AG04449 (cell line): ENCODE measurements around the gene FMN2.

Source experiments
- CTCF ChIA-PET: fragments of 350-600 bp; formaldehyde crosslinking; extraction: SDS; loops from one replicate; lab custom pipeline; 2021; ENCODE audit warnings: antibody characterized with exemption; lab: Yijun Ruan, JAX
- POLR2A ChIA-PET: fragments of 400-600, 350-600 bp; formaldehyde crosslinking; extraction: SDS; loops from one replicate; lab custom pipeline; 2020; ENCODE audit warnings: antibody characterized with exemption, inconsistent platforms; lab: Yijun Ruan, JAX
- DNase-seq: peaks from one replicate; pipeline ENCODE4 v3.0.0-alpha.2; 2010; ENCODE audit warnings: low read depth, low spot score
- H3K4me3 ChIP-seq: 2 replicates; pipeline ENCODE4 v1.5.1; 2011; ENCODE audit warnings: low read depth, mild to moderate bottlenecking, control low read depth, low read length
- TF ChIP-seq, protein P1 (sequence below): IDR thresholded peaks from one replicate; pipeline ENCODE4 v1.5.1; 2011; ENCODE audit warnings: mild to moderate bottlenecking, moderate library complexity, low read length, control low read depth, inconsistent platforms; ENCODE audit not compliant: insufficient read depth; ENCODE audit errors: missing control alignments

The FMN2 gene

DNA sequence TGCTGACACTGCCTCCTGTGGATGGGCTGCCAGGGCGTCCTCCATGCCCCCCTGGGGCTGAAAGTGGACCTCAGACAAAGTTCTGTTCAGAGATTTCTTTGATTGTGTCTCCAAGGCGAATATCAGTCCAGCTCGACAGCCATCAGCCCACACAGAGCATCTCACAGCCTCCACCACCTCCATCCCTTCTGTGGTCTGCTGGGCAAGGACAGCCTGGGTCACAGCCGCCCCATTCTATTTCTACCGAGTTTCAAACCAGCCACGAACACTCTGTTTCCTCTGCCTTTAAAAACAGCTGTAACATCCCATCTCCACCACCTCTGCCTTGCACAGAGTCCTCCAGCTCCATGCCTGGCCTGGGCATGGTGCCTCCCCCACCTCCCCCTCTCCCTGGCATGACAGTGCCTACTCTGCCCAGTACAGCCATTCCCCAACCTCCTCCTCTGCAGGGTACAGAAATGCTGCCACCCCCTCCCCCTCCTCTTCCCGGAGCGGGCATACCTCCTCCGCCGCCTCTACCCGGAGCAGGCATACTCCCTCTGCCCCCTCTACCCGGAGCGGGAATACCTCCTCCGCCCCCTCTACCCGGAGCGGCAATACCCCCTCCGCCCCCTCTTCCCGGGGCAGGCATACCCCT is 115.5 kb downstream of the FMN2 start:
- no peak for DNase-seq
- TF ChIP-seq, protein P1, sequence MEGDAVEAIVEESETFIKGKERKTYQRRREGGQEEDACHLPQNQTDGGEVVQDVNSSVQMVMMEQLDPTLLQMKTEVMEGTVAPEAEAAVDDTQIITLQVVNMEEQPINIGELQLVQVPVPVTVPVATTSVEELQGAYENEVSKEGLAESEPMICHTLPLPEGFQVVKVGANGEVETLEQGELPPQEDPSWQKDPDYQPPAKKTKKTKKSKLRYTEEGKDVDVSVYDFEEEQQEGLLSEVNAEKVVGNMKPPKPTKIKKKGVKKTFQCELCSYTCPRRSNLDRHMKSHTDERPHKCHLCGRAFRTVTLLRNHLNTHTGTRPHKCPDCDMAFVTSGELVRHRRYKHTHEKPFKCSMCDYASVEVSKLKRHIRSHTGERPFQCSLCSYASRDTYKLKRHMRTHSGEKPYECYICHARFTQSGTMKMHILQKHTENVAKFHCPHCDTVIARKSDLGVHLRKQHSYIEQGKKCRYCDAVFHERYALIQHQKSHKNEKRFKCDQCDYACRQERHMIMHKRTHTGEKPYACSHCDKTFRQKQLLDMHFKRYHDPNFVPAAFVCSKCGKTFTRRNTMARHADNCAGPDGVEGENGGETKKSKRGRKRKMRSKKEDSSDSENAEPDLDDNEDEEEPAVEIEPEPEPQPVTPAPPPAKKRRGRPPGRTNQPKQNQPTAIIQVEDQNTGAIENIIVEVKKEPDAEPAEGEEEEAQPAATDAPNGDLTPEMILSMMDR = no peak
- POLR2A ChIA-PET = interaction anchor here (0.6 kb wide), 1 partner anchor 77 kb away, joined by 3 read pairs; no protein-coding TSS in a partner anchor
- no peak overlapping the region for H3K4me3 ChIP-seq
- CTCF ChIA-PET = no interaction called here

DNA sequence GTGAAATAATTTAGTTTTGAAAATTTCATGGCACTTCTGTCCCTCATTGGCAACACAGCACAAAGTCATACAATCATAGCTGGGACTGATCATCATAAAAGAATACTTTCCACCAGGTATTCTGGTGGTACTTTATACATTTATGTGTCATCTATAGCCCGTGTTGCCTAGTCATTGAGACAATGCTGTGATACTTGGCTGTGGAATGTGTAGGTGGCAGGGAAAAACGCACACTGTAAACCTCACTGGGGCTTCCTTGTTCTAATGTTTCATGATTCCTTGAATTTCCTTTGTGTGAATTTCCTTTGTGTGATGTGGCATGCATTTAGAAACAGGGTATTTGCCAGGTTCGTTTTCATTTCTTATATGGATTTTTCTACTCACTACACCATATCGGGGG is 118.3 kb downstream of the FMN2 start:
- no peak for DNase-seq
- ChIA-PET CTCF (no interaction called here), POLR2A (no interaction called here)
- no peak overlapping the region for H3K4me3 ChIP-seq
- TF ChIP-seq, protein P1 = no peak

DNA sequence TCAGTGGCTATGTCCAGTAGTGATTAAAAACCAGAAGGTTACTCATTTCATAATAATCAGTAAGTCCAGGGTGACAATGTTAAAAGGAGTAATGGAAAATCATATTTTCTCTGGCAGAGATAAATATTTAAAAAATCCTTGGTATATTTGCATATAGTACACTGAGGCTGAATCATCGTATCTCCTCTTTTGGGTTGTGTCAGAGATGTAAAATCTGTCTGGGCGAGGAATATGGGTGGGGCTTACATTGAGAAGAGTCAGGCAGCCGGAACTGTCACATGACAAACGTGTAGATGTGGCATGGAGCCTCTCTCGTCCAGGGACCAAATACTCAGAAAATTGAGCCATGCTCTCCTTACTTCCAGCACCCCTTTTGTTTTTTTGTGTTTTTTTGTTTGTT is 120.9 kb downstream of the FMN2 start:
- no peak for DNase-seq
- TF ChIP-seq, protein P1 = no peak
- POLR2A ChIA-PET = no interaction called here
- no peak overlapping the region for H3K4me3 ChIP-seq
- CTCF ChIA-PET = interaction anchor here (1.0 to 1.1 kb wide), 2 partner anchors 15 to 185 kb away, joined by 3 read pairs; no protein-coding TSS in a partner anchor

DNA sequence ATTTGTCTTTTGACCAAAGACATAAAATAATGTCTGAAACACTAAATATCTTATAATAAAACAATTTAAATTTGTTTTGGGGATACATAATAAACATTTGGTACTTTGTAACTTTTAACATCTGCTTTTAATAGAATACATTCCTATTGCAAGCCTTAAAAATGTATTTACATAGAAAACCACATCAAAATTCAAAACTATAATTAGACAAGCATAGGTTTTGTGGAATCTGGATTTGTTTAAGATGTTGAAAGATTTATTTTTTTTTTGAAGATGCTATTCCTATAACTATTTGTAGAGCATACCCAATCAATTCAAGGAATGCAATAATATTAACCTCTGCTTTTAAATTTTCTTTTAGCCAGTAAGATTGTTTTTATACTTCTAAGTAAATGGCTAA is 125.7 kb downstream of the FMN2 start:
- ChIA-PET POLR2A (no interaction called here), CTCF (no interaction called here)
- TF ChIP-seq, protein P1 = no peak
- H3K4me3 ChIP-seq = no peak overlapping the region
- DNase-seq = no peak

DNA sequence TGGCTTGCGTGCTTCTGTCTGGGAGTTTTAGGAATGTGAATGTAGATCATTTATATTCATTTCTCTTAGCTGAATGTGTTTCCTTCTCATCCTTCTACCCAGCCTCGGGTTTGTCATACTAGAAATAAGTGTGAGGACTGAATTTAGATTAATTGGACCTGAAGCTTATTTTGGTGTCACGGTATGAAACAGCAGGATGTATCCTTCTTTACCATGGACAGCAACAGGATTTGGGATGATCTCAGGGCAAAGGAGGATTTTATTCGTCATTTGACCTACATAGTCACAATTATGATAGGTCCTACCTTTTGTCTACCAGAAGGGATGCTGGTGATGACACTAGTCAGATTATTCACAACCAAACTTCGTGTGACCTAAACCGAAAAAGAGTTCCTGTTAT is 127.4 kb downstream of the FMN2 start:
- TF ChIP-seq, protein P1 = no peak
- CTCF ChIA-PET = interaction anchor here (0.7 kb wide), 1 partner anchor 13 kb away, joined by 3 read pairs; no protein-coding TSS in a partner anchor

DNA sequence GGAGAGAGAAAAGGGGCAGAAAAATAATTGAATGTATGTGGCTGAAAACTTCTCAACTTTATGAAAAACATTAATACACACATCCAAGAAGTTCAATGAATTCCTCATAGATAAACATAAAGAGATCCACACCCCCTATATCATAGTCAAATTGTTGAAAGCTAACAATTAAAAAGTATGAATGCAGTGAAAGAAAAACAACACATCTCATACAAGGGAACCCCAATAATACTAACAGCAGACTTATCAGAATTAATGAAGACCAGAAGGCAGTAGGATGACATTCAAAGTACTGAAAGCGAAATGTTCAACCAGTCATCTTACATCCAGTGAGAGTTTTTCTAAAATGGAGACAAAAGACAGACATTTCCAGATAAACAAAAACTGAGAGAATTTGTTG is 134.4 kb downstream of the FMN2 start:
- POLR2A ChIA-PET = no interaction called here
- H3K4me3 ChIP-seq = no peak overlapping the region
- CTCF ChIA-PET = no interaction called here
- TF ChIP-seq, protein P1 = no peak
- no peak for DNase-seq

More for the DNA sequence above, 127.4 kb downstream of the FMN2 start:
- DNase-seq = no peak
- H3K4me3 ChIP-seq = no peak overlapping the region
- POLR2A ChIA-PET = interaction anchor here (0.6 kb wide), 1 partner anchor 380 kb away, joined by 3 read pairs; no protein-coding TSS in a partner anchor
